B cell (primary cell): Measurements from ENCODE around the gene TAF1D. TPM values are rescaled to one million over a fixed set of nuclear protein-coding genes. Genes with fewer than 3 reads are reported as not detected.
"Not testable (repeated sequence)": the region's sequence is repeated elsewhere in the genome, so short reads cannot be mapped to it uniquely, and the experiment has no call there.

ENCODE experiments used
- ATAC-seq: fragments of 200-7000 bp; cut with Tn5 transposase; one replicate; pipeline ENCODE4 v1.10.0; 2021; ENCODE audit warnings: low read depth, mild to moderate bottlenecking, moderate number of reproducible peaks, moderate library complexity
- CTCF ChIA-PET: fragments of 350-600 bp; sonication (Branson Sonifier 250); formaldehyde crosslinking; loops from one replicate; lab custom pipeline; 2021; ENCODE audit warnings: antibody characterized with exemption, inconsistent platforms; lab: Charles Lee
- POLR2A ChIA-PET: fragments of 350-600 bp; sonication (Branson Sonifier 250); formaldehyde crosslinking; loops from one replicate; lab custom pipeline; 2021; ENCODE audit warnings: antibody characterized with exemption; lab: Charles Lee
- DNase-seq: peaks from one replicate; pipeline ENCODE4 v3.0.0; 2013
- H2AFZ ChIP-seq: 2 replicates; pipeline ENCODE4 v1.6.1; 2012; ENCODE audit warnings: mild to moderate bottlenecking, low read depth, low read length; ENCODE audit not compliant: insufficient read depth, poor library complexity, severe bottlenecking
- H3K27ac ChIP-seq, 2 donors: 1 replicate in 1 of 2; 2 replicates in 1 of 2; pipeline ENCODE4 v1.5.1; 2012 to 2013; ENCODE audit warnings: low read length in 2 of 2, mild to moderate bottlenecking in 2 of 2, moderate library complexity in 1 of 2
- H3K27me3 ChIP-seq, 4 experiments: fragments of 200-600 bp in 1 of 4; sonication (generic) in 1 of 4; replicated peaks in 1 of 4; 1 replicate in 2 of 4; 2 replicates in 2 of 4; pipeline versions ENCODE4 v1.6.1 to v1.7.0; 2013 to 2016; ENCODE audit warnings: low read length in 3 of 4, mild to moderate bottlenecking in 2 of 4, mixed read lengths in 1 of 4, moderate library complexity in 1 of 4; ENCODE audit not compliant: insufficient read depth in 4 of 4, control insufficient read depth in 3 of 4; ENCODE audit errors: control extremely low read depth in 1 of 4
- H3K36me3 ChIP-seq, 2 experiments: replicated peaks in 1 of 2; 1 replicate in 1 of 2; 2 replicates in 1 of 2; pipeline versions ENCODE4 v1.6.1 to v1.7.1; 2013; ENCODE audit warnings: low read length in 1 of 2; ENCODE audit not compliant: insufficient read depth in 2 of 2, control insufficient read depth in 1 of 2; ENCODE audit errors: control extremely low read depth in 1 of 2, extremely low read depth in 1 of 2
- H3K4me1 ChIP-seq, 2 donors: fragments of 200-600 bp in 1 of 2; sonication (generic) in 1 of 2; 1 replicate in 1 of 2; 2 replicates in 1 of 2; pipeline versions ENCODE4 v1.5.1 to v1.6.1; 2013 to 2017; ENCODE audit warnings: low read length in 2 of 2; ENCODE audit not compliant: control insufficient read depth in 2 of 2, insufficient read depth in 2 of 2
- H3K4me2 ChIP-seq: replicated peaks from 2 replicates; pipeline ENCODE3; 2012; ENCODE audit warnings: mild to moderate bottlenecking, low read depth, low read length; ENCODE audit not compliant: poor library complexity, severe bottlenecking
- H3K4me3 ChIP-seq, 5 experiments: fragments of 200-600 bp in 1 of 5; sonication (generic) in 1 of 5; 1 replicate in 3 of 5; 2 replicates in 2 of 5; pipeline versions ENCODE4 v1.5.1 to v1.7.0; 2011 to 2016; ENCODE audit warnings: low read length in 4 of 5, mild to moderate bottlenecking in 4 of 5, low read depth in 2 of 5, control low read depth in 1 of 5, moderate library complexity in 1 of 5; ENCODE audit not compliant: insufficient read depth in 1 of 5; ENCODE audit errors: control extremely low read depth in 1 of 5, extremely low read depth in 1 of 5
- H3K79me2 ChIP-seq: fragments of 200-600 bp; sonication (generic); one replicate; pipeline ENCODE4 v1.6.0; 2016; ENCODE audit warnings: low read length; ENCODE audit not compliant: control insufficient read depth, insufficient read depth
- H3K9ac ChIP-seq: fragments of 200-600 bp; sonication (generic); 2 replicates; pipeline ENCODE4 v1.6.1; 2017; ENCODE audit warnings: mild to moderate bottlenecking, low read length, moderate library complexity
- H3K9me3 ChIP-seq, 3 donors: one replicate each; pipeline versions ENCODE4 v1.6.1 to v1.7.1; 2013; ENCODE audit warnings: low read length in 2 of 3; ENCODE audit not compliant: control insufficient read depth in 2 of 3, insufficient read depth in 1 of 3; ENCODE audit errors: control extremely low read depth in 1 of 3
- H4K20me1 ChIP-seq: 2 replicates; pipeline ENCODE4 v1.6.0; 2012; ENCODE audit warnings: mild to moderate bottlenecking, low read length; ENCODE audit not compliant: insufficient read depth, control insufficient read depth, poor library complexity, severe bottlenecking
- H3K27ac Mint-ChIP-seq: one replicate; pipeline ENCODE4 v1.8.0; 2021; ENCODE audit warnings: mixed read lengths
- H3K27me3 Mint-ChIP-seq: one replicate; pipeline ENCODE4 v1.8.0; 2021; ENCODE audit warnings: mixed read lengths
- H3K4me1 Mint-ChIP-seq: one replicate; pipeline ENCODE4 v1.8.0; 2021; ENCODE audit warnings: mixed read lengths
- H3K4me3 Mint-ChIP-seq: one replicate; pipeline ENCODE4 v1.8.0; 2021; ENCODE audit warnings: mixed read lengths
- H3K9me3 Mint-ChIP-seq: one replicate; pipeline ENCODE4 v1.8.0; 2022; ENCODE audit warnings: mixed read lengths; ENCODE audit not compliant: insufficient read depth
- EZH2 ChIP-seq: IDR thresholded peaks from 2 replicates; pipeline ENCODE4 v1.6.1; 2012; ENCODE audit warnings: borderline replicate concordance, low read depth, mild to moderate bottlenecking, moderate library complexity, low read length; ENCODE audit not compliant: insufficient read depth, poor library complexity, severe bottlenecking
- WGBS: methylation state at CpG from one replicate; pipeline ENCODE4 v1.1.5; 2013; ENCODE audit warnings: missing lambda C conversion rate; ENCODE audit not compliant: insufficient coverage; 5-methylcytosine and 5-hydroxymethylcytosine counted together
- intact Hi-C: fragments of 100-400 bp; cut with micrococcal nuclease; formaldehyde crosslinking; loops from one replicate; pipeline ENCODE4 v1.10.0; 2022
- polyA plus RNA-seq: library from polyadenylated mRNA; depleted of rRNA; stranded (reverse); fragments of >200 nt; gene quantifications from 2 replicates; pipeline ENCODE4 v1.2.3, GENCODE V29; 2012
- total RNA-seq, 2 donors: library from RNA; stranded (reverse); fragments of 120-200 nt in 1 of 2; gene quantifications; 1 replicate in 1 of 2; 2 replicates in 1 of 2; pipeline versions ENCODE4 v1.2.3 to v1.2.4, GENCODE V29; 2013 to 2022
- TF ChIP-seq, protein P1 (sequence below): fragments of 200-600 bp; IDR thresholded peaks from one replicate; pipeline ENCODE4 v1.8.0; 2022; ENCODE audit warnings: antibody characterized with exemption, mild to moderate bottlenecking

The TAF1D gene
- total and polyA plus RNA-seq, 2 donors (not counting 1 experiment from before 2014, with no cell fraction given): 127 to 230 TPM

DNA sequence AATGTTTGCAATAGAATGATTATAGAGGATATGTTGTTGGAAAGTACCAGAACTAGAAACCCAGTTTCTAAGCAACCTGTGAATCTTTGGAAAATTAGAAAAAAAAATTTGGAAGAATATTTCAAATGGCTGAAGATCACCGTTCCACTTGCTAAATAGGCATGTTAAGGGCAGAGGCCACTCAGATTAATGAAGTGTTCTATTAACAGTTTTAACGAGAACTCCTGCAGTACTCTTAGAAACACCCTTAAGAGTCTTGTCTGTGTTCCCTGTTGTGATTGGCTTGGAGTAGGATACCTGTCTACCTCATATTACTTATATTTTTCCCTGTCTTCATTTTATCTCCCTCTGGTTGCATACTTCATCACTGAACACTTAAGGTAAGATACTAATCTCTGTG lies 4.8 kb upstream of the TAF1D start:
- no peak overlapping the region for H3K27ac Mint-ChIP-seq
- ChIA-PET POLR2A (no interaction called here), CTCF (no interaction called here)
- no peak overlapping the region for H3K4me3 Mint-ChIP-seq
- no peak overlapping the region for H3K4me3 ChIP-seq
- H3K27ac ChIP-seq: no peak overlapping the region
- TF ChIP-seq, protein P1, sequence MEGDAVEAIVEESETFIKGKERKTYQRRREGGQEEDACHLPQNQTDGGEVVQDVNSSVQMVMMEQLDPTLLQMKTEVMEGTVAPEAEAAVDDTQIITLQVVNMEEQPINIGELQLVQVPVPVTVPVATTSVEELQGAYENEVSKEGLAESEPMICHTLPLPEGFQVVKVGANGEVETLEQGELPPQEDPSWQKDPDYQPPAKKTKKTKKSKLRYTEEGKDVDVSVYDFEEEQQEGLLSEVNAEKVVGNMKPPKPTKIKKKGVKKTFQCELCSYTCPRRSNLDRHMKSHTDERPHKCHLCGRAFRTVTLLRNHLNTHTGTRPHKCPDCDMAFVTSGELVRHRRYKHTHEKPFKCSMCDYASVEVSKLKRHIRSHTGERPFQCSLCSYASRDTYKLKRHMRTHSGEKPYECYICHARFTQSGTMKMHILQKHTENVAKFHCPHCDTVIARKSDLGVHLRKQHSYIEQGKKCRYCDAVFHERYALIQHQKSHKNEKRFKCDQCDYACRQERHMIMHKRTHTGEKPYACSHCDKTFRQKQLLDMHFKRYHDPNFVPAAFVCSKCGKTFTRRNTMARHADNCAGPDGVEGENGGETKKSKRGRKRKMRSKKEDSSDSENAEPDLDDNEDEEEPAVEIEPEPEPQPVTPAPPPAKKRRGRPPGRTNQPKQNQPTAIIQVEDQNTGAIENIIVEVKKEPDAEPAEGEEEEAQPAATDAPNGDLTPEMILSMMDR: no peak
- TF ChIP-seq EZH2: no peak
- H3K9ac ChIP-seq: no peak overlapping the region
- H2AFZ ChIP-seq: no peak overlapping the region
- H3K4me1 Mint-ChIP-seq: peaks cover 23% of the 10 kb centered on the region
- H4K20me1 ChIP-seq: no peaks in the 10 kb centered on the region
- no peaks in the 10 kb centered on the region for H3K9me3 Mint-ChIP-seq
- H3K4me1 ChIP-seq: peaks cover 5 to 9% of the 10 kb centered on the region in 2 donors
- DNase-seq (no peak), ATAC-seq (no peak)
- H3K27me3 ChIP-seq: no peaks in the 10 kb centered on the region
- no peak overlapping the region for H3K4me2 ChIP-seq
- H3K27me3 Mint-ChIP-seq: no peaks in the 10 kb centered on the region
- WGBS: no CpG with 5 or more reads among the region's 2 CpGs
- H3K36me3 ChIP-seq: peaks cover 2 to 5% of the 10 kb centered on the region in 2 experiments
- H3K79me2 ChIP-seq: peaks cover 36% of the 10 kb centered on the region
- intact Hi-C loops: loop anchor here (10.0 kb wide), 1 partner anchor 551 kb away; the partner anchor contains the start of gene SLC36A4
- no peaks in the 10 kb centered on the region for H3K9me3 ChIP-seq

DNA sequence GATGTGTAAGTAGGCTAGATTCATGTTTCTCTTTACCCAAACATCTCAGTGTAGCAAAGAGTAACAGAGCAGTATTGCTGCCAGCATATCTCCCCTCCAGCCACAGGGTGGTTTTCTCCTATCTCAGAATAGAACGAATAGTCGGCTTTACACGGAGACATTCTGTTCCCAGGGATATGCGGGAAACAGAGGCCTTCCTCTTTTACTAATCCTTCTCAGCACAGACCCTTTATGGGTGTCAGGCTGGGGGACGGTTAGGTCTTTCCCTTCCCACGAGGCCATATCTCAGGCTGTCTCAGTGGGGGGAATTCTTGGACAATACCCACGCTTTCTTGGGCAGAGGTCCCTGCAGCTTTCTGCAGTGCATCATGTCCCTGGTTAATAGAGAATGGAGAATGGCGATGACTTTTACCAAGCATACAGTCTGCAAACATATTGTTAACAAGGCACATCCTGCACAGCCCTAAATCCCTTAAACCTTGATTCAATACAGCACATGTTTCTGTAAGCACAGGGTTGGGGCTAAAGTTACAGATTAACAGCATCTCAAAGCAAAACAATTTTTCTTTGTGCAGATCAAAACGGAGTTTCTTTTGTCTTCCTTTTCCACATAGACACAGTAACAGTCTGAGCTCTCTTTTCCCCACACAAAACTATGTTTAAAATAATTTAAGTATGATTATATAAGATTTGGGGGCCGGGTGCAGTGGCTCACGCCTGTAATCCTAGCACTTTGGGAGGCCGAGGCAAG lies 3.9 kb upstream of the TAF1D start:
- peaks cover 27% of the 10 kb centered on the region for H3K4me1 Mint-ChIP-seq
- CTCF ChIA-PET, H3K27ac ChIP-seq, POLR2A ChIA-PET, DNase-seq, H3K36me3 ChIP-seq, H2AFZ ChIP-seq, H3K9me3 Mint-ChIP-seq, ATAC-seq, H3K4me2 ChIP-seq, H3K27me3 Mint-ChIP-seq, H4K20me1 ChIP-seq, H3K9me3 ChIP-seq, H3K27ac Mint-ChIP-seq, H3K4me3 ChIP-seq, H3K27me3 ChIP-seq, H3K9ac ChIP-seq, H3K4me3 Mint-ChIP-seq: not testable (repeated sequence)
- peaks cover 45% of the 10 kb centered on the region for H3K79me2 ChIP-seq
- 67% methylated on average over 6 of the region's 12 CpGs for WGBS
- peaks cover 6 to 11% of the 10 kb centered on the region in 2 donors for H3K4me1 ChIP-seq
- intact Hi-C loops: loop anchor here (10.0 kb wide), 1 partner anchor 550 kb away; the partner anchor contains the start of gene SLC36A4
